Glutamatergic neuron (in vitro differentiated cells): ENCODE data around the gene NRGN. TPM values are rescaled to one million over a fixed set of nuclear protein-coding genes. Genes with fewer than 3 reads are reported as not detected.

Experiments
- DNase-seq: peaks from one replicate; pipeline ENCODE4 v3.0.0; 2022
- H3K27ac Mint-ChIP-seq: one replicate; pipeline ENCODE4 v1.8.0; 2020; ENCODE audit warnings: mild to moderate bottlenecking, mixed read lengths, inconsistent platforms; ENCODE audit not compliant: unreplicated experiment
- H3K27me3 Mint-ChIP-seq: one replicate; pipeline ENCODE4 v1.8.0; 2020; ENCODE audit warnings: mild to moderate bottlenecking, moderate library complexity, mixed read lengths, inconsistent platforms; ENCODE audit not compliant: unreplicated experiment
- H3K36me3 Mint-ChIP-seq: one replicate; pipeline ENCODE4 v1.8.0; 2020; ENCODE audit warnings: mild to moderate bottlenecking, mixed read lengths, inconsistent platforms; ENCODE audit not compliant: unreplicated experiment
- H3K4me1 Mint-ChIP-seq: one replicate; pipeline ENCODE4 v1.8.0; 2020; ENCODE audit warnings: mild to moderate bottlenecking, low read depth, mixed read lengths, inconsistent platforms; ENCODE audit not compliant: unreplicated experiment
- H3K4me3 Mint-ChIP-seq: one replicate; pipeline ENCODE4 v1.8.0; 2020; ENCODE audit warnings: mild to moderate bottlenecking, mixed read lengths, inconsistent platforms; ENCODE audit not compliant: unreplicated experiment
- H3K9me3 Mint-ChIP-seq: one replicate; pipeline ENCODE4 v1.8.0; 2020; ENCODE audit warnings: mild to moderate bottlenecking, moderate library complexity, mixed read lengths, inconsistent platforms; ENCODE audit not compliant: unreplicated experiment
- total RNA-seq: library from RNA; stranded (reverse); fragmentation: NEBNext Ultra II Directional; extraction: Animal tissue kit (Norgen Biotek cat#: 25700); gene quantifications from one replicate; pipeline ENCODE4 v1.2.1, GENCODE V29; 2021; ENCODE audit not compliant: unreplicated experiment
- TF ChIP-seq, protein P1 (sequence below): fragments of 200-600 bp; sonication (generic); IDR thresholded peaks from one replicate; pipeline ENCODE4 v1.5.0; 2021; ENCODE audit not compliant: partially characterized antibody, unreplicated experiment

Gene NRGN
- total RNA-seq, 1 donor from 2014 or later, result 28.9 TPM

DNA sequence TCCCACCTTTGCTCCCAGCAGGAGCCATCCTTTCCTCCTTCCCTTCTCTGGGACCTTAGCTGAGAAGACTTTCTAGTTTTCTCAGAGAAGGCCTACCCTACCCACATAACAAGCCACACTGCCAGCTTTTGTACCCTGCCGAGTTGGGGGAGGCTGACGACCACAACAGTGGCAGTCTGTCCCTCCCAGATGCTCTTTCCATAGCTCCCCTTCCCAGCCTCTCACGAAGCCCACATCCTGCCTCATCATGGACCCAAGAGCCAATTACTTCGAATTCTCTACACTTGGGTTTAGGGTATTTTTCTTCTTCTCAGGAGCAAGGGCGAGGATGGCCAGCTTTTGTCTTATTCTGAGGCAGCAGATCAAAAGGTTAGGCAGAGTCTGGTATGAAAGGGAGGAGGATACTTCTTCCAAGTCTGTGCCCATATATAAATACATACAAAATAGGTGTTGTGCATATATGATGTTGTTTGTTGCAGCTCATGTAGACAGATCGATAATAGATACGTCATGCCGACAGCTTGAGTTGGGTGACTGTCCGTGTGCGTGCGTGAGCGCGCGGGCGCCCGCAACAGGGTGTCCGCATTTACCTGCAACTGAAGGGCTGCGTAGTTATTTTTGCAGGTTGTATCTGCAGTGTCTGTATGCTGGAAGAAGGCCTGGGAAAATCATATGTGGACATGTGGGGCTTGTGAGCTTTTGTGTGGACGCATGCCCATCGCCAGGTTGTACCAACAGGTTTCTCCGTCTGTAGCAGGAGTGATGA is 846 bp upstream of the NRGN start:
- peak overlapping the region; percentile 85 for H3K27ac Mint-ChIP-seq
- no peaks in the 10 kb centered on the region for H3K36me3 Mint-ChIP-seq
- TF ChIP-seq, protein P1, sequence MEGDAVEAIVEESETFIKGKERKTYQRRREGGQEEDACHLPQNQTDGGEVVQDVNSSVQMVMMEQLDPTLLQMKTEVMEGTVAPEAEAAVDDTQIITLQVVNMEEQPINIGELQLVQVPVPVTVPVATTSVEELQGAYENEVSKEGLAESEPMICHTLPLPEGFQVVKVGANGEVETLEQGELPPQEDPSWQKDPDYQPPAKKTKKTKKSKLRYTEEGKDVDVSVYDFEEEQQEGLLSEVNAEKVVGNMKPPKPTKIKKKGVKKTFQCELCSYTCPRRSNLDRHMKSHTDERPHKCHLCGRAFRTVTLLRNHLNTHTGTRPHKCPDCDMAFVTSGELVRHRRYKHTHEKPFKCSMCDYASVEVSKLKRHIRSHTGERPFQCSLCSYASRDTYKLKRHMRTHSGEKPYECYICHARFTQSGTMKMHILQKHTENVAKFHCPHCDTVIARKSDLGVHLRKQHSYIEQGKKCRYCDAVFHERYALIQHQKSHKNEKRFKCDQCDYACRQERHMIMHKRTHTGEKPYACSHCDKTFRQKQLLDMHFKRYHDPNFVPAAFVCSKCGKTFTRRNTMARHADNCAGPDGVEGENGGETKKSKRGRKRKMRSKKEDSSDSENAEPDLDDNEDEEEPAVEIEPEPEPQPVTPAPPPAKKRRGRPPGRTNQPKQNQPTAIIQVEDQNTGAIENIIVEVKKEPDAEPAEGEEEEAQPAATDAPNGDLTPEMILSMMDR, result no peak
- peak overlapping the region; percentile 89 for H3K4me3 Mint-ChIP-seq
- H3K27me3 Mint-ChIP-seq, result peaks cover 28% of the 10 kb centered on the region
- H3K9me3 Mint-ChIP-seq, result peaks cover 12% of the 10 kb centered on the region
- H3K4me1 Mint-ChIP-seq, result peaks cover 33% of the 10 kb centered on the region
- no peak for DNase-seq

DNA sequence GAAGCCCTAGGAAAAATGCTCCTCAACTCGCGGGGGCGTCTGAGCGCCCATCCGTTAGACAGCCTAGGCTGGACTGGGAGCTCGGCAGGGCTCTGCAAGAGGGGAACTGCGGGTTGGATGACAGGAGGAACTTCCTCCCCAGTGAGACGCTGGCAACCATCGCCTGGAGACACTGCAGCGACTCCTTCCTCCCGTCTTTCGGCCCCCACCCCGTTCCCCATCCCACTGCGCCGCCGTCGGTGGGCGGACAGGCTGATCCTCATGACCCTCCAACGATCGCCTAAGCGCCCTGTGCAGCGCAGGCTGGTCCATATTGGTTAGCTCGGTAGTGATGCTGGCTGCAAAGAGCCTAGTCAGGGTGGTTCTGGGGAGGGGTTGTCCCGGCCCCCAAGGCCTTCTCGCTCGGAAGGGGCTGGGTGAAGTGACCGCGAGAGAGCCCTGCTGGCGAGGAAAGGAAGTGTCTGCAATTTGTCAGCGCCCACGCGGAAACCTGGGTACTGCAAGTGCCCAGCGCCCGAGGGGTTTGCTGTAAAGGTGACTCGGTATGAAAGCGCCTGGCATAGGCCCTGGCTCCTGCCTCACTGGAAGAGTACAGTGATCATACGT is 638 bp downstream of the NRGN start:
- Mint-ChIP-seq H3K27me3 (peaks cover 38% of the 10 kb centered on the region), H3K27ac (no peak overlapping the region), H3K36me3 (no peaks in the 10 kb centered on the region), H3K4me1 (peaks cover 36% of the 10 kb centered on the region), H3K4me3 (peak overlapping the region; percentile 81), H3K9me3 (peaks cover 16% of the 10 kb centered on the region)
- no peak for DNase-seq
- TF ChIP-seq, protein P1, result peak; percentile 74

DNA sequence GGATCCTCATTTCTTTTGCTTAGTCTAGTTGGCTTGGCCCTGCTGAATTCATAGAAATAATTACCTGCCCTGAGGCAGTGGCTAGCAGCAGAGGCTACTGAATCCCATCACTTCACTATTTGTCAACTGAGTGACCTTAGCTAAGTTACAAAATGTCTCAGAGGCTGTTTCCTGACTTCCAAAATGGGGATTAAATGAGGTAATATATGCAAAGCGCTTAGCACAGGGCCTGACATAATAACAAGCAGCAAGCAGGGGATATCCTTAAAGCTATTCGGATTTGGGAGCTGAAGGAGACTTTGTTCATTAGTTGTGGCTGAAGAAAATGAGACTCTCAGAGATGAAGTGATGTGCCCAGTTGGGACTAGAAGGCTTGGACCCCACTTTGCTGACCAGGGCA is 2.8 kb downstream of the NRGN start:
- H3K27me3 Mint-ChIP-seq, result peaks cover 46% of the 10 kb centered on the region
- H3K36me3 Mint-ChIP-seq, result no peaks in the 10 kb centered on the region
- H3K27ac Mint-ChIP-seq, result no peak overlapping the region
- TF ChIP-seq, protein P1, result no peak
- peaks cover 11% of the 10 kb centered on the region for H3K9me3 Mint-ChIP-seq
- no peak for DNase-seq
- peaks cover 30% of the 10 kb centered on the region for H3K4me1 Mint-ChIP-seq
- no peak overlapping the region for H3K4me3 Mint-ChIP-seq

DNA sequence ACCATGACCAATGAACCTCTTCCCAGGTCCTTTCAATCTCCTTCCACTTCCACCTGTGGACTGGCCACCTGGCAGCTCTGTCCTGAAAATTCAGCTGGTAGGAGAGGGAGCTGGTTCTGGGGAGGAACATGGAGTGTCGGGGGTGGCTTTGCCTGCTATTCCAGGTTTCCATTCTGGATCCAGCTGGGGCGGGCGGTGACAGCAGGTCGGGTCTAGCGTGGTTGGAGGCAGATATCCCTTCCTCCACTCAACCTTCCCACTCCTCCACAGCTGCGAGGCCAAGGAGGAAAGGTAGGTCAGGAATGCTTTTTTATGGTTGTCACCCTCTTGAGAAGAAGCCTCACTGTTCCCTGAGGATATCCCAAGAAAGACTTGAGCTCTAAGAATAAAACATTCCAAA is 3.3 kb downstream of the NRGN start:
- TF ChIP-seq, protein P1, result no peak
- H3K36me3 Mint-ChIP-seq, result no peaks in the 10 kb centered on the region
- H3K9me3 Mint-ChIP-seq, result peaks cover 11% of the 10 kb centered on the region
- no peak for DNase-seq
- H3K4me1 Mint-ChIP-seq, result peaks cover 25% of the 10 kb centered on the region
- H3K4me3 Mint-ChIP-seq, result no peak overlapping the region
- H3K27me3 Mint-ChIP-seq, result peaks cover 51% of the 10 kb centered on the region
- no peak overlapping the region for H3K27ac Mint-ChIP-seq

DNA sequence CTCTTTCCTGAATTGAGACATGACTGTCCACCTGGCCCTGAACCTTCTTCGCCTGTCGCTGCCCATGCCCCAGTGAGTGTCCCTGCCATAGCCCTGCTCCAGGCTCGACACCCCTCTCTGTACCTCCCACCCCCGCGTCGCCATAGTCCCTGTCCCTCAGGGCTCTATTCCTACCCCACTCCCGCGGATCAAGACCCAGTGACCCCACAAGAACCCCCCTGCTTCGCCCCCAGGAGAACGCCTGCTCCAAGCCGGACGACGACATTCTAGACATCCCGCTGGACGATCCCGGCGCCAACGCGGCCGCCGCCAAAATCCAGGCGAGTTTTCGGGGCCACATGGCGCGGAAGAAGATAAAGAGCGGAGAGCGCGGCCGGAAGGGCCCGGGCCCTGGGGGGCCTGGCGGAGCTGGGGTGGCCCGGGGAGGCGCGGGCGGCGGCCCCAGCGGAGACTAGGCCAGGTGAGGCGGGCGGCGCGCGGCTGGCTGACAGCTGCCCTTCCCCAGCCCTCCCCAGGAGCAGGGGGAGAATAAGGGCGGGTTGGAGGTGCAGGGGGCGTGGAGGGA is 5.6 kb downstream of the NRGN start:
- Mint-ChIP-seq H3K4me1 (peaks cover 17% of the 10 kb centered on the region), H3K27ac (no peak overlapping the region), H3K4me3 (peak overlapping the region; percentile 72), H3K27me3 (peaks cover 53% of the 10 kb centered on the region), H3K36me3 (no peaks in the 10 kb centered on the region), H3K9me3 (peaks cover 7% of the 10 kb centered on the region)
- no peak for DNase-seq
- TF ChIP-seq, protein P1, result no peak
